ENCODE results near the gene AGBL4.

Gene AGBL4

DNA sequence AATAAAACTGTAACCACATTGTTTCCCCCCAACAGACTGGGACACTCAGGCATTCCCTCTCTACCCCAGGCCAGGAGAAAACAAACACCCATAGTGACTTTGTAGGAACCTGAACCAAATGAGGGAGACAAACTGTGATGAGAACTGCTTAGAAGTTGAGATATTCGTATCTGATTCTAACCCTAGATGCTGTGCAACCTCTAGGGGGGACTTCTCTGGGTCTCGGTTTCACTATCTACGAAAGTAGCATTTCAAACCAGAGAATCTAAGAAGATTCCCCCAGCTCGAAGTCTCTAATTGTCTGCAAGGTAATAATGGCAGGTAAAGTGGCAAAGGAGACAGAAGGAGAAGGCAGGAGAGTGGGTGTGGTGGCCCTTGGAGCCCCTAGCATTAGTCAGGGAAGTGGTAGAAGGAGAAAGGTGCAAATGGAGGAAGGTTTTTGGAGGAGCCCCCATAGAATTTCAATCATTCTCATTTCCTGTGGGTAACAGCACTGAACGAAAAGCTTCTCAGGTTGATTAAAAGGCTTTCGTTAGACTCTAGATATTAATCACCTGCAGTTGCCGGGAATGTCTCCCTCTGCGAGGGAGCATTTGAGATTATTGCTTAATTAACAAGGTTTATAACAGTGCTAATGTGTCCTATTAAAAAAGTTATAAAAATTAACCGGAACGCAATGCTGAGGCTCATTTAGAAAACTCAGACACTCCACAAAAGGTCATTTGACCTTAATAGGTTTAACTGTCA lies 1293.4 kb downstream of the AGBL4 start:
- FAIRE-seq = no peak
- DNase-seq (ENCODE audit: low spot score) = no peak

- FAIRE-seq = no peak
- DNase-seq (ENCODE audit: low spot score) = no peak
Measured at GRCh38 chr1:48728584-48728983, 1295.2 kb downstream of the AGBL4 start.

DNA sequence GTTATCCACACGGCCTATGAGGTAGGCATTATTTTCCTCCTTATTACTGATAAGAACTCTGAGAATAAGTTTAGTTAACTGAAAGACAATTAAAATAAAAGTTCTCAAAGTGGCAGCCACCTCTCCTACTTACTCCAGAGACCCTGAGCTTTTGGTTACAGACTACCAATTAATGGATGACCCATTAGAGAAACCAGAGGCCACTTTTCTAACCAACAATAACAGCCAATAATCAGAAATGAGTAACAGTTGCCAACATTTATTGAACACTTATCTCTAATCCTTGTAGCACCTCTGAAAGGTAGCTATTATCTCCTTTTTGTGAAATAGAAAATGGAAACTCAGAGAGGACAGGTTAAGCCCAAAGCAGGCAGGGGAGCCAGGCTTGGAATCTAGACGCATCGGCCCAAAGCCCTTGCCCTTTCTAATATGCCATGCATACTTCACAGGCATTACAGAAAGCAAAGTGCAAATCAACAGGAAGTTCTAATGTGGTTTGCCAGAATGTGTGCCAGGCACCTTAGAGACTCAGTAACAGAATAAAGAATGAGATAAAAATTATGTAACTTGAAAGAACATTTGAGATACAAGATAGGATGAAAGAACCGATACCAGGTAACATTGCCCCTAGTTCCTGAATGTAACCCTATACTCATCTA lies 1297.1 kb downstream of the AGBL4 start:
- no peak for DNase-seq (ENCODE audit: low spot score)
- no peak for FAIRE-seq

- DNase-seq (ENCODE audit: low spot score) = no peak
- no peak for FAIRE-seq
Measured at GRCh38 chr1:48726139-48726538, 1297.6 kb downstream of the AGBL4 start.

GRCh38 chr1:48725341-48726046 lies 1298.3 kb downstream of the AGBL4 start:
- FAIRE-seq = no peak
- DNase-seq (ENCODE audit: low spot score) = no peak

DNA sequence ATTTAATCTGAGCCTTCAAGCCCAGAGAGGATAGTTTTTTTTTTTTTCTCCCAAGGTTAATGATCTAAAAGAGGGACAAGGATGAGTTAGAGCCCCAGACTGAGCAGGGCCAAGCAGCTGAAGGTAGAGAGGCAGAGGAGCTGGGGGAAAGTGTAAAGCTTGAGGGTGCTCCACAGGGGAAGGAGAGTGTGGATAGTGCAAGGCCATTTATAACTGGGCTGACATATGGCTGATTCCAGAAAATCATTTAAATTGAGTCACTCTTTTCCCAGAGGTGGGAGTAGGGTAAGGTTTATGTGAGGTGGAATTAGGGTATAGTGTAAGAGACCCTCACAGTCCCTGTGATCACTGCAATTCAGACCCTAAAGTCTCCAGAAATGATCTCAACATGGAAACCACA lies 1302.8 kb downstream of the AGBL4 start:
- DNase-seq (ENCODE audit: low spot score) = no peak
- FAIRE-seq = no peak

DNA sequence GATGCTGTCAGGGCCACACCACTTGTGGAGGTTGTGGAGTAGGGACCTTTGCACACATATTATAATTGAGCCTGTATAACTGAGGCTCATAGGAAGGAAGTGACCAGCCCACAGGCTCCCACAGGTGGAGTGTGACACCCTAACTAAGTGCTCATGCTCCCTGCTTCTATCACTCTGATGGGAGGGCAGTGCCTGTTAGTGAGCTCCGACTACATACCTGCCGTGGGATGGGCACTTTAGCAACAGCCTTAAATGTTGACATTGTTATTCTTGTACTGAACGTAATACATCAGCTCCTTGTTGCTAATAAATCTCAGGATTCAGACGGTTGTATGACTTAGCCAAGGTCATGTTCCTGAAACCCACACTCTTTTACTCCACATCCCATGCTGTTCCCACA lies 1305.0 kb downstream of the AGBL4 start:
- FAIRE-seq (no peak), DNase-seq (ENCODE audit: low spot score) (no peak)

GRCh38 chr1:48718116-48718630 lies 1305.6 kb downstream of the AGBL4 start:
- DNase-seq (ENCODE audit: low spot score) = no peak
- no peak for FAIRE-seq

DNA sequence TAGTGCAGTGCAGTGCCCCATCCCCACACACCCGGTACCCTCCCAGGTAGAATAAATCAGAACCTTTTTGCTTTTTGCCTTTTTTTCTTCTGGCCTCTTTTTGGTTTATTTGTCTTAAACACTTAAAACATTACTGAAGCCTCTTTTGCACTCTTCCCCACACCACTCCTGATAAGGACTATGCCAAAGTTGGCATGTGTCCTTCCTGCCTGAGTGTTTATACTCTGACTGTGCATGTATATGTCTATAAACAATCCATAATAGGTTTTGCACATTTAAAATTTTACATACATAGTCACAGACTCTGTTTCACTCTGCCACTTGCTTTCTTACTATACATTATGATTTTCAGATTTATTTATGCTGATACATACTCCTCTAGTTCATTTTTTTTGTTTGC lies 1306.7 kb downstream of the AGBL4 start:
- DNase-seq (ENCODE audit: low spot score) (no peak), FAIRE-seq (no peak)

DNA sequence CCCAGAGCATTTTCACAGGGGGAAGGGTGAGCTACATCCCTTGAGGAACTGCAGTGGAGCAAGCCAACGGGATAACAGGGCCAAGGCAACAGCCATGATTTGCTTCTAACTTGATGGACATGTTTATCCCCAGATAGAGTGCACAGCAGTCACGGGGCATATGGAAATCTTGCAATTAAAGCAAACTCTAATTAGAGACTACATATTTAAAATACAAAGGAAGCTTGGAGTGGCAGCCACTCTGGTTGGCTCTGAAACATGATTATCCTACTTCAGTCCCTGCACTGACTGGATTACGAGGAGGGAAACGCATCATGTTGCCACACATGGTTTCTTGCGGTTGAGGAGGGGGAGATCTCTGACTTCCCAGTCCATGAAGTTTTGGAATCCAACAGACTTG lies 1307.8 kb downstream of the AGBL4 start:
- DNase-seq (ENCODE audit: low spot score) (no peak), FAIRE-seq (no peak)

- DNase-seq (ENCODE audit: low spot score) (no peak), FAIRE-seq (no peak)
Measured at GRCh38 chr1:48710915-48711314, 1312.8 kb downstream of the AGBL4 start.

DNA sequence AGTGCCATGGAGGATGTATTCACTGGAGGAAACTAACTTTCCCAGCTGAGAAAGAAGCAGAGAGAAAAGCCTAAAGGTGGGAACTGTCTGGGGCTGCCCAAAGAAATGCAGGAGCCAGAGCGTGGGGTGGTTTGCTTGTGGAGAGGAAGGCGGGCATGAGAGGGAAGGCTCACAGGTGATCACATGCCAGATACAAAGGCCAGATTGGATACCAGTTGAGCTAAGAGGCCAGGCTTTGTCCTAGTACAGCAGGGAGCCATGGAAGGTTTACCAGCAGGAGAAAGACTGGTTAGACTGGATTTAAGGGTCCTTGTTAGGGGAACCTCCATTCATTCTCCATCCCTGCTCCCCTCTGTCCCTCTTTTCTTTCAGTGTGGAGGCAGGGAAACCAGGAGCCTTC lies 1313.4 kb downstream of the AGBL4 start:
- DNase-seq (ENCODE audit: low spot score) (no peak), FAIRE-seq (no peak)

DNA sequence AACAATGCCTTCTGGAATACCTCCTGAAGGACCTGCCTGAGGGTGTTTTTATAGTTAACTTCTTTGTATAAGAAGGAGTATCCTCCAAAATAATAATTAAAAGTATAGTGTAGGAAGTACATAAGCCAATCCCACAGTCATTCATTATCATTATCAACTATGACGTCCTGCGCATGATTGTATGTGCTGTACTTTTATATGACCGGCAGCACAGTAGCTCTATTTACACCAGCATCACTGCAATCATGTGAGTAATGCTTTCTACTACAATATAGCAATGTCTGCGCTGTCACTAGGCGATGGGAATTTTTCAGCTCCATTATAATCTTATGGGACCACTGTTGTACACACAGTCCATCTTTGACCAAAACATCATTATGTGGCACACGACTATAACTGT lies 1319.0 kb downstream of the AGBL4 start:
- no peak for FAIRE-seq
- no peak for DNase-seq (ENCODE audit: low spot score)

DNA sequence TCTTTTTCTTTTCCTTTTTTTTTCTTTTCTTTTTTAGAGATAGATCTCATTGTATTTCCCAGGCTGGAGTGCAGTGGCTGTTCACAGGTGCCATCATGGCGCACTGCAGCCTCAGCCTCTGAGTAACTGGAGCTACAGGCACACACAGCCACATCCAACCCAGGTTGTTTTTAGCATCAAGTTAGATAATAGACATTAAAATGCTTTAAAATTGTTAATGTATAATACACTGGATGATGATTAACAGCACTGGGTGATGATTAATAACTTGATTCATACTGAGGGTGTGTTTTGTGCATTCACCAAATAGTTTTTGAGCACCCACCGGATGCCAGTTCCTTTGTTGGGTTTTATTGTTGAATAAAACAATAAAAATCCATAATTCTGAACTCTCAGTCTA lies 1322.3 kb downstream of the AGBL4 start:
- FAIRE-seq = no peak

DNA sequence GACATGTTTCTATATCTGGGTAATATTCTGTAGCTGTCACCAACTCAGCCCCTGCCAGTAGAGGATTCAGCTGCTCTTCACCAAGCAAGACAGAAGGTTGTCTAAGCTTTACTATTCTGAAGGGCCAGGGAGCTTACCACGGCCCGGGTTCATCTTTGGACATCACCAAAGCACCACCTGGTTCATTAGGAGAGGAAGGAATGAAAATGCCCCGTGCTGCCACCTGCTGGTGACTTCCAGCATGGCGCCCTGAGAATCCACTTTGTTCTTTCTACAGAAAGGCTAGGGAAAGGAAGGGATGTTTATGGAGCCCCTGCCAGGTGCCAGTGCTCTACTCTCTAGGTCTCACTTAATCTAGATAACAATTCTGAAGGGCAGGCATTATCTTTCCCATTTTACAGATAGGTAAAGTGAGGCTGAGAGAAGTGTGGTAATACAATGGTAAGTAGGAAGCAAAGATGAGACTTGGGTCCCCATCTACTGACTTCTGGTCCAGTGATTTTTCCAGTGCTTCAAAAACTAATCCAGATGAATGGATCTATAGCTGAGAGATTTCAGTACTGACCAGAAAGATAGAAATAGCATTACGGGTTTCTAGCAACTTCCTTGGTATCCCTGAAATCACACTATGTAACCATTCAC lies 1326.6 kb downstream of the AGBL4 start:
- FAIRE-seq = no peak
- DNase-seq (ENCODE audit: low spot score) = peak; percentile 58

More for the DNA sequence above, 1322.3 kb downstream of the AGBL4 start:
- DNase-seq (ENCODE audit: low spot score) = no peak

DNA sequence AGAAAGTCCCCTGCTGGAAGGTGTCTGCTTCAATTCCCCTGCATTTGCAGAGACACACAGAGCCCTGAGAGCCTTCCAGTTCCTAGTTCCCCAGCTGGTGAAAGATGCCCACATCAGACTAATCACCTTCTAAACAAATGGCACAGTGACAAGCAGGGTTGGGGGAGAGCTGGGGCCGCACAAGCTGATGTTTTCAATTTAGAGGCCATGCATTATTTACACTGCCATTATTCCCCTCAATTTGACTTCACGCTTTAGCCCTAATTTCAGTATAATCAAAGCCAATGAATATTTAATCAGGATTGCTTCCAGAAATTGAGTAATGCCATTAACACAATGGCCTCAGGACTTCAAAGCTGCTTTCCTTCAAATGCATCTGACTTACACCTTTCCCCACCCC lies 1328.6 kb downstream of the AGBL4 start:
- FAIRE-seq (no peak), DNase-seq (ENCODE audit: low spot score) (no peak)

- FAIRE-seq (no peak), DNase-seq (ENCODE audit: low spot score) (peak; percentile 70)
Measured at GRCh38 chr1:48693674-48694320, 1330.0 kb downstream of the AGBL4 start.

GRCh38 chr1:48693180-48693579 lies 1330.6 kb downstream of the AGBL4 start:
- FAIRE-seq (no peak), DNase-seq (ENCODE audit: low spot score) (no peak)

DNA sequence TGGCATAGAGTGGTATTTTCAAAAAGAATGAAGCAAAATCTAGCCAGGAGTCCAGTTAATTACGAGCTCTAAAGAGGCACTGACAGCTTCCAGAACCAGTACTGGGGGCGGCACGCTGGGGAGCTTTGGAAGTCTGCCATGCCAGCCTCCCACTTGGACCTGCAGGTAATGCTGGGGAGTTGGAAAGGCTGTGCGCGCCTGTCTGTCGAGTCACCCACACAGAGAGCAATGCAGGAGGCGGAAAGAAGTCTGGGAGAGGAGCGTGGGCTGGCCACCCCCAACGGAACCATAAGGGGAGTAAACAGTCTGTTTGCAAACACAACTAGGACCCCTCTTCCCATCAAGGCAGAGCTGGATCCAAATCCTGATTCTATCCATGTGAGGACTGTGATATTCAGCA lies 1331.5 kb downstream of the AGBL4 start:
- no peak for FAIRE-seq
- DNase-seq (ENCODE audit: low spot score) = no peak

- DNase-seq (ENCODE audit: low spot score) = no peak
- no peak for FAIRE-seq
Measured at GRCh38 chr1:48691429-48692001, 1332.2 kb downstream of the AGBL4 start.

Data from urothelium cell line (cell line).